Measurements from ENCODE around the gene GRM7. TPM values are rescaled to one million over a fixed set of nuclear protein-coding genes. Genes with fewer than 3 reads are reported as not detected.

GRM7 gene
- total RNA-seq, 1 experiment from 2014 or later: not detected

GRCh38 chr3:6860149-6860953, 564 bp upstream of the GRM7 start:
- intact Hi-C loops (cut with micrococcal nuclease): no loop called here
- ChIA-PET CTCF (no interaction called here), RAD21 (ENCODE audit: low non-redundant PET in 1 of 2, low total read pairs in 2 of 2, uncharacterized antibody in 2 of 2, unreplicated experiment in 2 of 2) (no interaction called here), POLR2A (no interaction called here)
- H3K9me2 ChIP-seq (ENCODE audit: insufficient read depth): no peaks in the 10 kb centered on the region
- no TSS peak for BruUV-seq (replicated peaks)
- no peak overlapping the region for H3K4me3 ChIP-seq (replicated peaks in 1 of 2; ENCODE audit: low read depth in 1 of 2, low read length in 2 of 2)
- DNase-seq (ENCODE audit: low read depth, low spot score) (no peak), ATAC-seq (no peak)
- H3K4me2 ChIP-seq (ENCODE audit: low read length): no peak overlapping the region
- no peaks in the 10 kb centered on the region for H3K4me1 ChIP-seq (ENCODE audit: control insufficient read depth in 1 of 2, insufficient read depth in 2 of 2, low read length in 2 of 2)
- H3K9me3 ChIP-seq (ENCODE audit: control insufficient read depth in 1 of 2, insufficient read depth in 1 of 2, low read depth in 1 of 2, low read length in 2 of 2): no peaks in the 10 kb centered on the region; a peak in 1 of 4 replicates
- H2AFZ ChIP-seq (ENCODE audit: low read depth, low read length, poor library complexity, severe bottlenecking): no peak overlapping the region
- H3K9ac ChIP-seq (ENCODE audit: low read length): no peak overlapping the region
- H3K79me2 ChIP-seq (ENCODE audit: insufficient read depth, low read length): no peaks in the 10 kb centered on the region
- H3K27ac ChIP-seq (ENCODE audit: low read depth, low read length): no peak overlapping the region
- no peaks in the 10 kb centered on the region for H3K27me3 ChIP-seq (ENCODE audit: insufficient read depth, low read length)
- no peaks in the 10 kb centered on the region for H3K36me3 ChIP-seq (ENCODE audit: control insufficient read depth in 1 of 2, insufficient read depth in 2 of 2, low read length in 2 of 2)
- TF ChIP-seq, protein P1, sequence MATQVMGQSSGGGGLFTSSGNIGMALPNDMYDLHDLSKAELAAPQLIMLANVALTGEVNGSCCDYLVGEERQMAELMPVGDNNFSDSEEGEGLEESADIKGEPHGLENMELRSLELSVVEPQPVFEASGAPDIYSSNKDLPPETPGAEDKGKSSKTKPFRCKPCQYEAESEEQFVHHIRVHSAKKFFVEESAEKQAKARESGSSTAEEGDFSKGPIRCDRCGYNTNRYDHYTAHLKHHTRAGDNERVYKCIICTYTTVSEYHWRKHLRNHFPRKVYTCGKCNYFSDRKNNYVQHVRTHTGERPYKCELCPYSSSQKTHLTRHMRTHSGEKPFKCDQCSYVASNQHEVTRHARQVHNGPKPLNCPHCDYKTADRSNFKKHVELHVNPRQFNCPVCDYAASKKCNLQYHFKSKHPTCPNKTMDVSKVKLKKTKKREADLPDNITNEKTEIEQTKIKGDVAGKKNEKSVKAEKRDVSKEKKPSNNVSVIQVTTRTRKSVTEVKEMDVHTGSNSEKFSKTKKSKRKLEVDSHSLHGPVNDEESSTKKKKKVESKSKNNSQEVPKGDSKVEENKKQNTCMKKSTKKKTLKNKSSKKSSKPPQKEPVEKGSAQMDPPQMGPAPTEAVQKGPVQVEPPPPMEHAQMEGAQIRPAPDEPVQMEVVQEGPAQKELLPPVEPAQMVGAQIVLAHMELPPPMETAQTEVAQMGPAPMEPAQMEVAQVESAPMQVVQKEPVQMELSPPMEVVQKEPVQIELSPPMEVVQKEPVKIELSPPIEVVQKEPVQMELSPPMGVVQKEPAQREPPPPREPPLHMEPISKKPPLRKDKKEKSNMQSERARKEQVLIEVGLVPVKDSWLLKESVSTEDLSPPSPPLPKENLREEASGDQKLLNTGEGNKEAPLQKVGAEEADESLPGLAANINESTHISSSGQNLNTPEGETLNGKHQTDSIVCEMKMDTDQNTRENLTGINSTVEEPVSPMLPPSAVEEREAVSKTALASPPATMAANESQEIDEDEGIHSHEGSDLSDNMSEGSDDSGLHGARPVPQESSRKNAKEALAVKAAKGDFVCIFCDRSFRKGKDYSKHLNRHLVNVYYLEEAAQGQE (IDR thresholded peaks at IDR 0.05; ENCODE audit: low read depth): no peak
- no peak for TF ChIP-seq SIN3A (IDR thresholded peaks at IDR 0.05; ENCODE audit: low read depth)
- no peak for TF ChIP-seq TCF7L2 (IDR thresholded peaks at IDR 0.05; ENCODE audit: borderline replicate concordance, extremely low read depth, insufficient read depth, insufficient read length)
- TF ChIP-seq EGR1 (IDR thresholded peaks at IDR 0.05; ENCODE audit: low read depth): no peak
- TF ChIP-seq YY1 (IDR thresholded peaks at IDR 0.05; ENCODE audit: extremely low read depth, insufficient replicate concordance, low read depth, low read length): no peak
- TF ChIP-seq CEBPB (IDR thresholded peaks at IDR 0.05; ENCODE audit: low read depth): no peak
- no peak for TF ChIP-seq EZH2 (IDR thresholded peaks at IDR 0.05)
- no peak for TF ChIP-seq ELF1 (IDR thresholded peaks at IDR 0.05; ENCODE audit: borderline replicate concordance, low read depth)
- TF ChIP-seq ZNF274 (IDR thresholded peaks at IDR 0.05; ENCODE audit: low read depth, low read length): no peak
- no peak for TF ChIP-seq SP1 (IDR thresholded peaks at IDR 0.05; ENCODE audit: low read depth)
- TF ChIP-seq, protein P2, sequence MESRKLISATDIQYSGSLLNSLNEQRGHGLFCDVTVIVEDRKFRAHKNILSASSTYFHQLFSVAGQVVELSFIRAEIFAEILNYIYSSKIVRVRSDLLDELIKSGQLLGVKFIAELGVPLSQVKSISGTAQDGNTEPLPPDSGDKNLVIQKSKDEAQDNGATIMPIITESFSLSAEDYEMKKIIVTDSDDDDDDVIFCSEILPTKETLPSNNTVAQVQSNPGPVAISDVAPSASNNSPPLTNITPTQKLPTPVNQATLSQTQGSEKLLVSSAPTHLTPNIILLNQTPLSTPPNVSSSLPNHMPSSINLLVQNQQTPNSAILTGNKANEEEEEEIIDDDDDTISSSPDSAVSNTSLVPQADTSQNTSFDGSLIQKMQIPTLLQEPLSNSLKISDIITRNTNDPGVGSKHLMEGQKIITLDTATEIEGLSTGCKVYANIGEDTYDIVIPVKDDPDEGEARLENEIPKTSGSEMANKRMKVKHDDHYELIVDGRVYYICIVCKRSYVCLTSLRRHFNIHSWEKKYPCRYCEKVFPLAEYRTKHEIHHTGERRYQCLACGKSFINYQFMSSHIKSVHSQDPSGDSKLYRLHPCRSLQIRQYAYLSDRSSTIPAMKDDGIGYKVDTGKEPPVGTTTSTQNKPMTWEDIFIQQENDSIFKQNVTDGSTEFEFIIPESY (IDR thresholded peaks at IDR 0.05; ENCODE audit: extremely low read depth, insufficient replicate concordance, low read length): no peak
- TF ChIP-seq EZH2phosphoT487 (IDR thresholded peaks at IDR 0.05; ENCODE audit: borderline replicate concordance): no peak
- no peaks in the 10 kb centered on the region for H4K20me1 ChIP-seq (ENCODE audit: insufficient read depth)
